Mesothelial cell of epicardium (in vitro differentiated cells): Measurements from ENCODE around the gene ALDH3B1. TPM values are rescaled to one million over a fixed set of nuclear protein-coding genes. Genes with fewer than 3 reads are reported as not detected.
A peak's percentile ranks its signal among the peaks of the same experiment; 100 is the strongest.

Source experiments
- DNase-seq, 2 experiments: peaks; one replicate each; pipeline ENCODE4 v3.0.0; 2021; ENCODE audit warnings: low spot score in 2 of 2; ENCODE audit not compliant: unreplicated experiment in 2 of 2
- H3K27ac Mint-ChIP-seq: 2 replicates; pipeline ENCODE4 v1.8.0; 2021; ENCODE audit warnings: mixed read lengths
- H3K27me3 Mint-ChIP-seq: 2 replicates; pipeline ENCODE4 v1.8.0; 2021; ENCODE audit warnings: low read depth, mixed read lengths
- H3K36me3 Mint-ChIP-seq: 2 replicates; pipeline ENCODE4 v1.8.0; 2021; ENCODE audit warnings: mixed read lengths
- H3K4me1 Mint-ChIP-seq: 2 replicates; pipeline ENCODE4 v1.8.0; 2021; ENCODE audit warnings: mixed read lengths
- H3K4me3 Mint-ChIP-seq: 2 replicates; pipeline ENCODE4 v1.8.0; 2021; ENCODE audit warnings: mild to moderate bottlenecking, moderate library complexity, mixed read lengths
- H3K9me3 Mint-ChIP-seq: 2 replicates; pipeline ENCODE4 v1.8.0; 2021; ENCODE audit warnings: mixed read lengths
- total RNA-seq: library from RNA; stranded (reverse); gene quantifications from 3 replicates; pipeline ENCODE4 v1.2.1, GENCODE V29; 2021
- TF ChIP-seq, protein P1 (sequence below): fragments of 200-600 bp; sonication (generic); IDR thresholded peaks from one replicate; pipeline ENCODE4 v1.5.0; 2021; ENCODE audit warnings: antibody characterized with exemption; ENCODE audit not compliant: unreplicated experiment

Gene ALDH3B1
- total RNA-seq, 1 donor from 2014 or later, result 1.8 TPM

DNA sequence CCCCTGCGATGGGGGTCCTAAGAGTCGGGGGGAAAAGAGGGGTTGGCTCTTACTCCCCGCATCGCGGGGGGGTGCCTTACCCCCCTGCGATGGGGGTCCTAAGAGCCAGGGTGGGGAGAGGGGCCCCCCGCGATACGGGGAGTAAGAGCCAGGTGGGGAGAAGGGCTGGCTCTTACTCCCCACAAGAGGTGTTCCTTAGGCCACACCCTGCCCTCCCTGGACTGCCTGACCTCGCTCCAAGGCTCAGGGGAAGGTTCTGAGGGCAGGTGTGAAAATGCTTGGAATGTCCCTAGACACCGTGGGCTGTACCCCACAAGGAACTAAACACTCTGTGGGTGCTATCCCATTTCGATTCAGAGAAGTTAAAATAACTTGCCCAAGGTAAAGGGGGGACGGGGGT is 14.1 kb upstream of the ALDH3B1 start:
- TF ChIP-seq, protein P1, sequence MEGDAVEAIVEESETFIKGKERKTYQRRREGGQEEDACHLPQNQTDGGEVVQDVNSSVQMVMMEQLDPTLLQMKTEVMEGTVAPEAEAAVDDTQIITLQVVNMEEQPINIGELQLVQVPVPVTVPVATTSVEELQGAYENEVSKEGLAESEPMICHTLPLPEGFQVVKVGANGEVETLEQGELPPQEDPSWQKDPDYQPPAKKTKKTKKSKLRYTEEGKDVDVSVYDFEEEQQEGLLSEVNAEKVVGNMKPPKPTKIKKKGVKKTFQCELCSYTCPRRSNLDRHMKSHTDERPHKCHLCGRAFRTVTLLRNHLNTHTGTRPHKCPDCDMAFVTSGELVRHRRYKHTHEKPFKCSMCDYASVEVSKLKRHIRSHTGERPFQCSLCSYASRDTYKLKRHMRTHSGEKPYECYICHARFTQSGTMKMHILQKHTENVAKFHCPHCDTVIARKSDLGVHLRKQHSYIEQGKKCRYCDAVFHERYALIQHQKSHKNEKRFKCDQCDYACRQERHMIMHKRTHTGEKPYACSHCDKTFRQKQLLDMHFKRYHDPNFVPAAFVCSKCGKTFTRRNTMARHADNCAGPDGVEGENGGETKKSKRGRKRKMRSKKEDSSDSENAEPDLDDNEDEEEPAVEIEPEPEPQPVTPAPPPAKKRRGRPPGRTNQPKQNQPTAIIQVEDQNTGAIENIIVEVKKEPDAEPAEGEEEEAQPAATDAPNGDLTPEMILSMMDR, result no peak
- H3K4me1 Mint-ChIP-seq, result peaks cover 4% of the 10 kb centered on the region
- H3K27ac Mint-ChIP-seq, result no peak overlapping the region
- no peak overlapping the region for H3K4me3 Mint-ChIP-seq
- H3K27me3 Mint-ChIP-seq, result peaks cover 32% of the 10 kb centered on the region
- H3K9me3 Mint-ChIP-seq, result no peaks in the 10 kb centered on the region
- DNase-seq, result no peak
- no peaks in the 10 kb centered on the region for H3K36me3 Mint-ChIP-seq

GRCh38 chr11:67996622-67997474 is 13.3 kb upstream of the ALDH3B1 start:
- peak overlapping the region; percentile 42 for H3K4me3 Mint-ChIP-seq
- peaks cover 3% of the 10 kb centered on the region for H3K4me1 Mint-ChIP-seq
- H3K9me3 Mint-ChIP-seq, result no peaks in the 10 kb centered on the region
- TF ChIP-seq, protein P1, result no peak
- no peak overlapping the region for H3K27ac Mint-ChIP-seq
- H3K27me3 Mint-ChIP-seq, result peaks cover 27% of the 10 kb centered on the region
- H3K36me3 Mint-ChIP-seq, result no peaks in the 10 kb centered on the region
- DNase-seq, result no peak

DNA sequence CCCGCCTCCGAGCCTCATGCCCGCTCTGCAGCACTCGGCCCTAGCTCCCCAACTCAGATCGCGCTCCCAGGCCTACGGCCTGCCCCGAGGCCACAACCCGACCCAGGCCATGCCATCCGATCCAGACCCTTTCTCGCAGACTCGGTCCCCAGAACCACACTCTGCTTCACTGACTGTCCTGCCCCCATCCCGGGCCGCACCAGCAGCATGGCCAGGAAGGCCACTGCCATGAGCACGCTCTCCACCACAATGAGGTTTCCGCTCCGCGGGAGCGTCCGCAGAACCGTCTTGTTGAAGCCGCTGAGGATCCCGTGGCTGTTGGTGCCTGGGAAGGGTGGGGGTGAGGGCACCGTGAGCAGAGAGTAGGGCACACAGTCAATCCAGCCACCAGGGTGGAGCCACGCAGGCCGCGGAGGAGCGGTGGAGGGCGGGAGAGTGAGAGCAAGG is 12.6 kb upstream of the ALDH3B1 start:
- TF ChIP-seq, protein P1, result no peak
- Mint-ChIP-seq H3K27ac (no peak overlapping the region), H3K9me3 (no peaks in the 10 kb centered on the region), H3K27me3 (peaks cover 21% of the 10 kb centered on the region), H3K4me3 (no peak overlapping the region), H3K4me1 (peaks cover 5% of the 10 kb centered on the region), H3K36me3 (no peaks in the 10 kb centered on the region)
- DNase-seq, result no peak

- no peaks in the 10 kb centered on the region for H3K36me3 Mint-ChIP-seq
- H3K27ac Mint-ChIP-seq, result no peak overlapping the region
- H3K4me3 Mint-ChIP-seq, result no peak overlapping the region
- no peak for DNase-seq
- H3K9me3 Mint-ChIP-seq, result no peaks in the 10 kb centered on the region
- H3K4me1 Mint-ChIP-seq, result peaks cover 12% of the 10 kb centered on the region
- H3K27me3 Mint-ChIP-seq, result peaks cover 18% of the 10 kb centered on the region
- TF ChIP-seq, protein P1, result no peak
These were observed 11.7 kb upstream of the ALDH3B1 start for GRCh38 chr11:67998150-67999045.

DNA sequence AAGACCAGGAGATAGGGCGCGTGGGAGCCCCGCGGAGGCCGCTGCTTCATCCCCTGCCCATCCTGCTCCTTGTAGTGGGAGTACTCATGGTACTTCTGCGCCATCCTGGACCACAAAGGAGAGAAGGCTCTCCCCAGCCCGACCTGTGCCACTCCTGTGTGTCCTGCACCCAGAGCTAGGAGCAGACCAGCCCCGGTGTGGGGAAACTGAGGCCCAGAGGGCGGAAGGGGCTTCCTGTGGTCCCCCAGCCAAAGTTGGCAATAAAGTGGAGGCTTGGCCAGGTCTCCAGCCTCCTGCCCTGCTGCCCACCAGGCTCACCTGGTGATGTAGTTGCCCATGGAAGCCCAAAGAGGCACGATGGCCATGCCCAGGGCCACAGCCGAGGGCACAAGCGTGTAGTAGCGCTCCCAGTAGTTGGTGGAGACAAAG is 10.9 kb upstream of the ALDH3B1 start:
- Mint-ChIP-seq H3K27me3 (peaks cover 12% of the 10 kb centered on the region), H3K36me3 (no peaks in the 10 kb centered on the region)
- no peak for DNase-seq

More for the DNA sequence above, 10.9 kb upstream of the ALDH3B1 start:
- Mint-ChIP-seq H3K4me3 (no peak overlapping the region), H3K9me3 (no peaks in the 10 kb centered on the region), H3K27ac (no peak overlapping the region), H3K4me1 (peaks cover 14% of the 10 kb centered on the region)
- TF ChIP-seq, protein P1, result no peak
